BE2C (cell line): ENCODE measurements around the gene PPP1R2.

Source experiments
- DNase-seq: peaks from one replicate; pipeline ENCODE4 v3.0.0-alpha.2; 2020
- H3K27me3 ChIP-seq: fragments of 250-450 bp; sonication (Bioruptor Pico); 2 replicates; pipeline ENCODE4 v1.5.1; 2020; ENCODE audit warnings: mild to moderate bottlenecking
- H3K36me3 ChIP-seq: fragments of 250-450 bp; sonication (Bioruptor Pico); 2 replicates; pipeline ENCODE4 v1.5.1; 2020; ENCODE audit warnings: mild to moderate bottlenecking
- H3K4me1 ChIP-seq: fragments of 250-450 bp; sonication (Bioruptor Pico); 2 replicates; pipeline ENCODE4 v1.5.1; 2020
- H3K4me3 ChIP-seq: 2 replicates; pipeline ENCODE4 v1.5.1; 2011; ENCODE audit warnings: low read depth, low read length
- H3K9me3 ChIP-seq: fragments of 250-450 bp; sonication (Bioruptor Pico); 2 replicates; pipeline ENCODE4 v1.5.1; 2020
- CTCF ChIP-seq: IDR thresholded peaks from 2 replicates; pipeline ENCODE4 v1.5.1; 2012; ENCODE audit warnings: mild to moderate bottlenecking, low read depth, low read length

Gene PPP1R2

GRCh38 chr3:195577645-195578177 is 34.6 kb upstream of the PPP1R2 start:
- no peak for DNase-seq
- H3K36me3 ChIP-seq = no peaks in the 10 kb centered on the region
- H3K27me3 ChIP-seq = no peaks in the 10 kb centered on the region
- H3K9me3 ChIP-seq = no peaks in the 10 kb centered on the region
- no peak overlapping the region for H3K4me3 ChIP-seq
- no peaks in the 10 kb centered on the region for H3K4me1 ChIP-seq
- TF ChIP-seq CTCF = no peak

GRCh38 chr3:195574497-195575304 is 31.6 kb upstream of the PPP1R2 start:
- H3K4me3 ChIP-seq = no peak overlapping the region
- TF ChIP-seq CTCF = no peak

GRCh38 chr3:195573611-195574496 is 30.7 kb upstream of the PPP1R2 start:
- Histone ChIP-seq H3K4me3 (no peak overlapping the region), H3K36me3 (no peaks in the 10 kb centered on the region), H3K27me3 (no peaks in the 10 kb centered on the region), H3K4me1 (no peaks in the 10 kb centered on the region), H3K9me3 (no peaks in the 10 kb centered on the region)
- no peak for DNase-seq
- no peak for TF ChIP-seq CTCF

More at GRCh38 chr3:195574497-195575304, 31.6 kb upstream of the PPP1R2 start:
- Histone ChIP-seq H3K4me1 (no peaks in the 10 kb centered on the region), H3K36me3 (no peaks in the 10 kb centered on the region), H3K9me3 (no peaks in the 10 kb centered on the region), H3K27me3 (no peaks in the 10 kb centered on the region)
- DNase-seq = no peak

GRCh38 chr3:195571361-195571760 is 28.2 kb upstream of the PPP1R2 start:
- DNase-seq = no peak
- TF ChIP-seq CTCF = no peak
- Histone ChIP-seq H3K4me1 (peaks cover 4% of the 10 kb centered on the region; the same call in 1 of the 2 replicates), H3K27me3 (no peaks in the 10 kb centered on the region), H3K4me3 (no peak overlapping the region), H3K36me3 (no peaks in the 10 kb centered on the region), H3K9me3 (no peaks in the 10 kb centered on the region)

- TF ChIP-seq CTCF = no peak
- Histone ChIP-seq H3K36me3 (no peaks in the 10 kb centered on the region), H3K4me1 (peaks cover 6% of the 10 kb centered on the region; the same call in 1 of the 2 replicates), H3K27me3 (no peaks in the 10 kb centered on the region), H3K4me3 (no peak overlapping the region), H3K9me3 (no peaks in the 10 kb centered on the region)
- no peak for DNase-seq
Measured at GRCh38 chr3:195570912-195571311, 27.8 kb upstream of the PPP1R2 start.
